Adrenal gland (tissue), 5 donors: ENCODE results near the gene MACROD2.

Experiments used
- CTCF ChIP-seq, 6 experiments: fragments of 450-650 bp in 4 of 6; fragments of 200-600 bp in 2 of 6; sonication (generic) in 1 of 6; IDR thresholded peaks; 1 replicate in 5 of 6; 2 replicates in 1 of 6; pipeline versions ENCODE4 v1.5.1 to v1.8.0; 2016 to 2021; ENCODE audit warnings: antibody characterized with exemption in 6 of 6, mild to moderate bottlenecking in 2 of 6, moderate library complexity in 1 of 6
- POLR2A ChIP-seq, 2 donors: fragments of 450-650 bp; IDR thresholded peaks; one replicate each; pipeline ENCODE4 v1.6.1; 2017; ENCODE audit warnings: antibody characterized with exemption in 2 of 2, mild to moderate bottlenecking in 2 of 2, moderate library complexity in 1 of 2
- donor health status: DM: no; HTN: no; CAD: no.

- TF ChIP-seq CTCF (IDR thresholded peaks at IDR 0.05) (no peak), POLR2A (IDR thresholded peaks at IDR 0.05) (no peak)
These were observed 1793.8 kb downstream of the MACROD2 start for GRCh38 chr20:15789079-15789478.
